ENCODE results near the gene PWWP2B.

The PWWP2B gene

GRCh38 chr10:132447446-132448247 is 50.6 kb downstream of the PWWP2B start:
- DNase-seq (ENCODE audit: low read depth): peak; percentile 90

- DNase-seq (ENCODE audit: low read depth): peak; percentile 48
Observed at GRCh38 chr10:132448248-132448731, 51.3 kb downstream of the PWWP2B start.

- no peak for DNase-seq (ENCODE audit: low read depth)
Observed at GRCh38 chr10:132449051-132449810, 52.2 kb downstream of the PWWP2B start.

- DNase-seq (ENCODE audit: low read depth): no peak
Observed at GRCh38 chr10:132449811-132450181, 52.8 kb downstream of the PWWP2B start.

GRCh38 chr10:132450466-132450824 is 53.4 kb downstream of the PWWP2B start:
- DNase-seq (ENCODE audit: low read depth): no peak

GRCh38 chr10:132450825-132451505 is 54.0 kb downstream of the PWWP2B start:
- DNase-seq (ENCODE audit: low read depth): no peak

- DNase-seq (ENCODE audit: low read depth): no peak
Observed at GRCh38 chr10:132451506-132452215, 54.7 kb downstream of the PWWP2B start.

- no peak for DNase-seq (ENCODE audit: low read depth)
Observed at GRCh38 chr10:132452216-132452650, 55.2 kb downstream of the PWWP2B start.

- peak; percentile 77 for DNase-seq (ENCODE audit: low read depth)
Observed at GRCh38 chr10:132452651-132453469, 55.9 kb downstream of the PWWP2B start.

GRCh38 chr10:132453470-132453861 is 56.5 kb downstream of the PWWP2B start:
- no peak for DNase-seq (ENCODE audit: low read depth)

GRCh38 chr10:132454296-132455198 is 57.5 kb downstream of the PWWP2B start:
- no peak for DNase-seq (ENCODE audit: low read depth)

- no peak for DNase-seq (ENCODE audit: low read depth)
Observed at GRCh38 chr10:132455441-132455971, 58.5 kb downstream of the PWWP2B start.

GRCh38 chr10:132455986-132456847 is 59.2 kb downstream of the PWWP2B start:
- no peak for DNase-seq (ENCODE audit: low read depth)

GRCh38 chr10:132456881-132457280 is 59.9 kb downstream of the PWWP2B start:
- DNase-seq (ENCODE audit: low read depth): no peak

GRCh38 chr10:132457328-132458070 is 60.5 kb downstream of the PWWP2B start:
- DNase-seq (ENCODE audit: low read depth): no peak

GRCh38 chr10:132458071-132458585 is 61.1 kb downstream of the PWWP2B start:
- DNase-seq (ENCODE audit: low read depth): no peak

- DNase-seq (ENCODE audit: low read depth): peak; percentile 49
Observed at GRCh38 chr10:132458586-132459300, 61.7 kb downstream of the PWWP2B start.
